Activated T-cell treated with anti-CD3 and anti-CD28 coated beads, Interleukin-2, amount 50 U/mL, for 4 hours (primary cell): Measurements from ENCODE around the gene MECP2. TPM values are rescaled to one million over a fixed set of nuclear protein-coding genes. Genes with fewer than 3 reads are reported as not detected.

ENCODE experiments used
- ATAC-seq, 2 donors: fragments of 200-7000 bp; cut with Tn5 transposase; one replicate each; pipeline ENCODE4 v1.10.0; 2021
- DNase-seq: peaks from one replicate; pipeline ENCODE4 v3.0.0-alpha.2; 2020
- H3K27me3 Mint-ChIP-seq: one replicate; pipeline ENCODE4 v1.8.0; 2021; ENCODE audit warnings: low read depth, mixed read lengths
- H3K36me3 Mint-ChIP-seq: one replicate; pipeline ENCODE4 v1.8.0; 2022; ENCODE audit warnings: mixed read lengths; ENCODE audit not compliant: insufficient read depth
- H3K4me1 Mint-ChIP-seq: one replicate; pipeline ENCODE4 v1.8.0; 2021; ENCODE audit warnings: low read depth, mixed read lengths
- H3K4me3 Mint-ChIP-seq: one replicate; pipeline ENCODE4 v1.8.0; 2021; ENCODE audit warnings: mild to moderate bottlenecking, moderate library complexity, mixed read lengths
- H3K9me3 Mint-ChIP-seq: one replicate; pipeline ENCODE4 v1.8.0; 2021; ENCODE audit warnings: mixed read lengths
- total RNA-seq, 3 donors: library from RNA; stranded (reverse); gene quantifications; one replicate each; pipeline ENCODE4 v1.2.1, GENCODE V29; 2021

MECP2 gene
- total RNA-seq, 3 donors from 2014 or later: 42.6 to 46.7 (median 45.7) TPM

GRCh38 chrX:154061801-154062200 lies 35.7 kb downstream of the MECP2 start:
- Mint-ChIP-seq H3K4me3 (no peak overlapping the region), H3K4me1 (peaks cover 78% of the 10 kb centered on the region), H3K36me3 (peaks cover 10% of the 10 kb centered on the region), H3K27me3 (no peaks in the 10 kb centered on the region), H3K9me3 (no peaks in the 10 kb centered on the region)
- no peak for ATAC-seq
- no peak for DNase-seq

GRCh38 chrX:154059729-154060245 lies 37.7 kb downstream of the MECP2 start:
- Mint-ChIP-seq H3K27me3 (no peaks in the 10 kb centered on the region), H3K9me3 (no peaks in the 10 kb centered on the region), H3K4me3 (no peak overlapping the region), H3K4me1 (peaks cover 77% of the 10 kb centered on the region), H3K36me3 (peaks cover 10% of the 10 kb centered on the region)
- no peak for ATAC-seq
- DNase-seq: no peak

- Mint-ChIP-seq H3K4me3 (no peak overlapping the region), H3K36me3 (peaks cover 10% of the 10 kb centered on the region), H3K9me3 (no peaks in the 10 kb centered on the region), H3K27me3 (no peaks in the 10 kb centered on the region), H3K4me1 (peaks cover 72% of the 10 kb centered on the region)
- DNase-seq: no peak
- no peak for ATAC-seq
Observed at GRCh38 chrX:154059231-154059630, 38.3 kb downstream of the MECP2 start.

- Mint-ChIP-seq H3K36me3 (peaks cover 10% of the 10 kb centered on the region), H3K27me3 (no peaks in the 10 kb centered on the region), H3K4me3 (peak overlapping the region; percentile 1), H3K4me1 (peaks cover 65% of the 10 kb centered on the region), H3K9me3 (no peaks in the 10 kb centered on the region)
- ATAC-seq (peak in 1 of 2 donors; percentile 23), DNase-seq (no peak)
Observed at GRCh38 chrX:154058214-154058997, 39.1 kb downstream of the MECP2 start.

- no peaks in the 10 kb centered on the region for H3K9me3 Mint-ChIP-seq
Observed at GRCh38 chrX:154057791-154058190, 39.7 kb downstream of the MECP2 start.

GRCh38 chrX:154056770-154057241 lies 40.7 kb downstream of the MECP2 start:
- DNase-seq: no peak
- peaks cover 58% of the 10 kb centered on the region for H3K4me1 Mint-ChIP-seq

More at GRCh38 chrX:154057791-154058190, 39.7 kb downstream of the MECP2 start:
- Mint-ChIP-seq H3K36me3 (peaks cover 10% of the 10 kb centered on the region), H3K4me1 (peaks cover 59% of the 10 kb centered on the region), H3K4me3 (no peak overlapping the region), H3K27me3 (no peaks in the 10 kb centered on the region)
- ATAC-seq: no peak
- DNase-seq: no peak

GRCh38 chrX:154051201-154051810 lies 46.2 kb downstream of the MECP2 start:
- Mint-ChIP-seq H3K36me3 (peaks cover 13% of the 10 kb centered on the region), H3K27me3 (no peaks in the 10 kb centered on the region), H3K9me3 (no peaks in the 10 kb centered on the region), H3K4me3 (no peak overlapping the region), H3K4me1 (peaks cover 40% of the 10 kb centered on the region)
- ATAC-seq: peak; percentile 66 to 78
- DNase-seq: peak; percentile 70

More at GRCh38 chrX:154056770-154057241, 40.7 kb downstream of the MECP2 start:
- peaks cover 10% of the 10 kb centered on the region for H3K36me3 Mint-ChIP-seq
- H3K27me3 Mint-ChIP-seq: no peaks in the 10 kb centered on the region
- H3K9me3 Mint-ChIP-seq: no peaks in the 10 kb centered on the region
- H3K4me3 Mint-ChIP-seq: no peak overlapping the region
- no peak for ATAC-seq

- Mint-ChIP-seq H3K27me3 (no peaks in the 10 kb centered on the region), H3K4me1 (peaks cover 38% of the 10 kb centered on the region), H3K4me3 (no peak overlapping the region), H3K9me3 (no peaks in the 10 kb centered on the region), H3K36me3 (peaks cover 13% of the 10 kb centered on the region)
- DNase-seq: no peak
- no peak for ATAC-seq
Observed at GRCh38 chrX:154050113-154050495, 47.4 kb downstream of the MECP2 start.

- no peak for DNase-seq
- Mint-ChIP-seq H3K4me3 (no peak overlapping the region), H3K36me3 (peaks cover 13% of the 10 kb centered on the region), H3K4me1 (peaks cover 38% of the 10 kb centered on the region), H3K27me3 (no peaks in the 10 kb centered on the region), H3K9me3 (no peaks in the 10 kb centered on the region)
- ATAC-seq: no peak
Observed at GRCh38 chrX:154049209-154050112, 48.1 kb downstream of the MECP2 start.

GRCh38 chrX:154048398-154048797 lies 49.1 kb downstream of the MECP2 start:
- peaks cover 41% of the 10 kb centered on the region for H3K4me1 Mint-ChIP-seq
- peaks cover 15% of the 10 kb centered on the region for H3K36me3 Mint-ChIP-seq
- H3K9me3 Mint-ChIP-seq: no peaks in the 10 kb centered on the region
- no peak overlapping the region for H3K4me3 Mint-ChIP-seq
- ATAC-seq (no peak), DNase-seq (no peak)
- no peaks in the 10 kb centered on the region for H3K27me3 Mint-ChIP-seq

GRCh38 chrX:154046940-154047610 lies 50.4 kb downstream of the MECP2 start:
- Mint-ChIP-seq H3K4me3 (no peak overlapping the region), H3K27me3 (no peaks in the 10 kb centered on the region), H3K4me1 (peaks cover 40% of the 10 kb centered on the region), H3K9me3 (no peaks in the 10 kb centered on the region), H3K36me3 (peaks cover 15% of the 10 kb centered on the region)
- DNase-seq (no peak), ATAC-seq (no peak)

GRCh38 chrX:154046031-154046781 lies 51.3 kb downstream of the MECP2 start:
- Mint-ChIP-seq H3K9me3 (no peaks in the 10 kb centered on the region), H3K36me3 (peaks cover 15% of the 10 kb centered on the region), H3K4me1 (peaks cover 37% of the 10 kb centered on the region), H3K27me3 (no peaks in the 10 kb centered on the region), H3K4me3 (no peak overlapping the region)
- ATAC-seq: no peak
- no peak for DNase-seq

GRCh38 chrX:154044091-154044490 lies 53.4 kb downstream of the MECP2 start:
- ATAC-seq: no peak

More at GRCh38 chrX:154044091-154044490, 53.4 kb downstream of the MECP2 start:
- Mint-ChIP-seq H3K9me3 (no peaks in the 10 kb centered on the region), H3K27me3 (no peaks in the 10 kb centered on the region), H3K4me3 (no peak overlapping the region), H3K4me1 (peaks cover 33% of the 10 kb centered on the region), H3K36me3 (peaks cover 17% of the 10 kb centered on the region)
- DNase-seq: no peak
